Endothelial cell of umbilical vein (primary cell): ENCODE results near the gene SOX18. TPM values are rescaled to one million over a fixed set of nuclear protein-coding genes. Genes with fewer than 3 reads are reported as not detected.

Experiments
- BruUV-seq: library from RNA; stranded (reverse); fragments of 400-500 nt; replicated peaks from 2 replicates; lab custom pipeline; 2021; lab: Mats Ljungman, UMichigan
- CTCF ChIA-PET: fragments of 300-600, 350-600 bp; sonication (Branson Sonifier 250); formaldehyde crosslinking; loops from one replicate; lab custom pipeline; 2021; ENCODE audit warnings: antibody characterized with exemption, inconsistent platforms; lab: Charles Lee
- POLR2A ChIA-PET: fragments of 300-600, 350-600 bp; sonication (Branson Sonifier 250); formaldehyde crosslinking; loops from one replicate; lab custom pipeline; 2021; ENCODE audit warnings: antibody characterized with exemption, inconsistent platforms; lab: Charles Lee
- DNase-seq: peaks from one replicate; pipeline ENCODE4 v3.0.0-alpha.2; 2011; ENCODE audit warnings: low read depth, low spot score
- FAIRE-seq: peaks from 2 replicates; lab custom pipeline; 2011; peaks lifted over from hg19 to GRCh38; lab: Jason Lieb, UNC
- H2AFZ ChIP-seq: 2 replicates; pipeline ENCODE4 v1.6.0; 2012; ENCODE audit warnings: low read depth, low read length, control low read depth, inconsistent platforms
- H3K27ac ChIP-seq: 2 replicates; pipeline ENCODE4 v1.5.1; 2011; ENCODE audit warnings: low read depth, mild to moderate bottlenecking, control low read depth, low read length, moderate library complexity; ENCODE audit not compliant: insufficient read depth
- H3K27me3 ChIP-seq, 2 experiments: 2 replicates each; pipeline versions ENCODE4 v1.6.0 to v1.6.1; 2011; ENCODE audit warnings: low read length in 2 of 2, mixed read lengths in 1 of 2; ENCODE audit not compliant: control insufficient read depth in 2 of 2, insufficient read depth in 2 of 2
- H3K36me3 ChIP-seq, 2 experiments: 2 replicates in 1 of 2; 3 replicates in 1 of 2; pipeline ENCODE4 v1.5.1; 2011; ENCODE audit warnings: low read length in 2 of 2, mild to moderate bottlenecking in 1 of 2, moderate library complexity in 1 of 2; ENCODE audit not compliant: control insufficient read depth in 2 of 2, insufficient read depth in 2 of 2; ENCODE audit errors: extremely low read depth in 1 of 2
- H3K4me1 ChIP-seq: 3 replicates; pipeline ENCODE4 v1.5.1; 2011; ENCODE audit warnings: mild to moderate bottlenecking, low read length; ENCODE audit not compliant: control insufficient read depth, insufficient read depth; ENCODE audit errors: extremely low read depth
- H3K4me2 ChIP-seq: 2 replicates; pipeline ENCODE4 v1.6.1; 2011; ENCODE audit warnings: low read length, control low read depth, mixed read lengths; ENCODE audit not compliant: insufficient read depth
- H3K4me3 ChIP-seq, 3 experiments: fragments of 200-600 bp in 1 of 3; sonication (generic), shearing (Covaris generic) in 1 of 3; replicated peaks in 1 of 3; 2 replicates each; pipeline ENCODE4 v1.5.1; 2011 to 2016; ENCODE audit warnings: control low read depth in 3 of 3, low read length in 3 of 3, mild to moderate bottlenecking in 2 of 3, inconsistent platforms in 1 of 3, low read depth in 1 of 3, moderate library complexity in 1 of 3; ENCODE audit not compliant: insufficient read depth in 1 of 3
- H3K79me2 ChIP-seq: 2 replicates; pipeline ENCODE4 v1.6.0; 2012; ENCODE audit warnings: low read length, inconsistent platforms; ENCODE audit not compliant: control insufficient read depth, insufficient read depth
- H3K9ac ChIP-seq: replicated peaks from 2 replicates; pipeline ENCODE3; 2011; ENCODE audit warnings: low read length, control low read depth; ENCODE audit not compliant: insufficient read depth; ENCODE audit errors: extremely low read depth
- H3K9me1 ChIP-seq: replicated peaks from 3 replicates; pipeline ENCODE4 v1.6.0; 2011; ENCODE audit warnings: mild to moderate bottlenecking, low read length; ENCODE audit not compliant: control insufficient read depth, insufficient read depth; ENCODE audit errors: extremely low read depth
- H3K9me3 ChIP-seq: replicated peaks from 2 replicates; pipeline ENCODE4 v1.5.1; 2012; ENCODE audit warnings: low read length, inconsistent platforms; ENCODE audit not compliant: control insufficient read depth, insufficient read depth
- H4K20me1 ChIP-seq: replicated peaks from 2 replicates; pipeline ENCODE3; 2011; ENCODE audit warnings: mild to moderate bottlenecking, low read length; ENCODE audit not compliant: control insufficient read depth, insufficient read depth; ENCODE audit errors: extremely low read depth
- CTCF ChIP-seq, 2 donors: IDR thresholded peaks; 1 replicate in 1 of 2; 2 replicates in 1 of 2; pipeline ENCODE4 v1.5.1; 2011; ENCODE audit warnings: low read length in 2 of 2, mild to moderate bottlenecking in 2 of 2, moderate library complexity in 2 of 2, control low read depth in 1 of 2, inconsistent platforms in 1 of 2, low read depth in 1 of 2; ENCODE audit not compliant: insufficient read depth in 1 of 2; ENCODE audit errors: extremely low read depth in 1 of 2
- EZH2 ChIP-seq: IDR thresholded peaks from 2 replicates; pipeline ENCODE4 v1.6.1; 2012; ENCODE audit warnings: borderline replicate concordance, low read depth, mild to moderate bottlenecking, moderate library complexity, low read length, inconsistent platforms; ENCODE audit not compliant: severe bottlenecking
- FOS ChIP-seq: IDR thresholded peaks from 2 replicates; pipeline ENCODE4 v1.6.1; 2011; ENCODE audit warnings: mild to moderate bottlenecking, low read length, moderate library complexity, borderline replicate concordance; ENCODE audit not compliant: insufficient read depth
- GATA2 ChIP-seq: IDR thresholded peaks from 2 replicates; pipeline ENCODE4 v1.7.0; 2011; ENCODE audit warnings: low read depth, mild to moderate bottlenecking, moderate library complexity, mixed read lengths, low read length; ENCODE audit not compliant: insufficient read length, insufficient read depth
- JUN ChIP-seq: IDR thresholded peaks from 2 replicates; pipeline ENCODE4 v1.6.1; 2011; ENCODE audit warnings: borderline replicate concordance, low read depth; ENCODE audit not compliant: insufficient read length, insufficient read depth
- MAX ChIP-seq: IDR thresholded peaks from 2 replicates; pipeline ENCODE4 v1.6.1; 2011; ENCODE audit not compliant: insufficient read depth, insufficient read length
- MYC ChIP-seq: IDR thresholded peaks from one replicate; pipeline ENCODE4 v1.6.1; 2011; ENCODE audit warnings: mild to moderate bottlenecking, low read depth, low read length
- POLR2A ChIP-seq: IDR thresholded peaks from 2 replicates; pipeline ENCODE4 v1.6.1; 2012; ENCODE audit warnings: low read depth, mild to moderate bottlenecking, control low read depth, low read length
- POLR2AphosphoS5 ChIP-seq: IDR thresholded peaks from 2 replicates; pipeline ENCODE4 v1.6.1; 2012; ENCODE audit warnings: low read depth, mild to moderate bottlenecking, control low read depth, low read length, moderate library complexity; ENCODE audit not compliant: insufficient read depth
- dilution Hi-C: fragments of 300-500 bp; cut with MboI; formaldehyde crosslinking; loops from one replicate; pipeline ENCODE4 v1.15.0; 2019; ENCODE audit warnings: low sequenced_read_pairs; ENCODE audit not compliant: extremely low pct_ligation_motif_present
- intact Hi-C: fragments of 100-400 bp; cut with micrococcal nuclease; formaldehyde crosslinking; loops from one replicate; pipeline ENCODE4 v1.10.0; 2022
- polyA plus RNA-seq, 4 experiments: library from polyadenylated mRNA; depleted of rRNA in 3 of 4; stranded (reverse) in 3 of 4; unstranded in 1 of 4; fragments of >200 nt; gene quantifications; 2 replicates each; pipeline versions ENCODE4 v1.2.1 to v1.2.3, GENCODE V29; 2011 to 2012; ENCODE audit warnings: missing spikeins in 1 of 4
- total RNA-seq: library from RNA; stranded (reverse); gene quantifications from 2 replicates; pipeline ENCODE4 v1.2.3, GENCODE V29; 2021

SOX18 gene
- total and polyA plus RNA-seq, 2 donors (not counting 3 experiments of a cell fraction or from before 2014, with no cell fraction given): 20.9 to 175 TPM

- Histone ChIP-seq H3K4me3 (no peak overlapping the region), H3K4me2 (no peak overlapping the region), H3K36me3 (peaks cover 12 to 56% of the 10 kb centered on the region in 2 experiments), H3K9ac (no peak overlapping the region), H3K79me2 (no peaks in the 10 kb centered on the region), H3K27ac (no peak overlapping the region), H4K20me1 (no peaks in the 10 kb centered on the region), H3K4me1 (peaks cover 2% of the 10 kb centered on the region), H3K9me1 (no peaks in the 10 kb centered on the region), H2AFZ (no peak overlapping the region), H3K27me3 (no peaks in the 10 kb centered on the region), H3K9me3 (no peaks in the 10 kb centered on the region)
- POLR2A ChIA-PET: no interaction called here
- no peak for FAIRE-seq
- DNase-seq: no peak
- CTCF ChIA-PET: no interaction called here
- intact Hi-C loops (no loop called here), dilution Hi-C loops (no loop called here)
- TF ChIP-seq MYC (no peak), MAX (no peak), POLR2A (no peak), EZH2 (no peak), JUN (no peak), GATA2 (no peak), POLR2AphosphoS5 (no peak), CTCF (IDR thresholded peaks at IDR 0.05; ENCODE audit: extremely low read depth in 1 of 2, insufficient read depth in 1 of 2, low read depth in 1 of 2, low read length in 2 of 2) (no peak), FOS (no peak)
- no TSS peak for BruUV-seq
Measured at GRCh38 chr20:64003960-64004725, 45.3 kb downstream of the SOX18 start.
